HepG2 (cell line): ENCODE results near the gene PIGX. TPM values are rescaled to one million over a fixed set of nuclear protein-coding genes. Genes with fewer than 3 reads are reported as not detected.

ENCODE experiments used
- ATAC-seq: fragments of 200-7000 bp; cut with Tn5 transposase; 3 replicates; pipeline ENCODE4 v1.9.1; 2020; ENCODE audit warnings: mild to moderate bottlenecking, moderate library complexity
- BruUV-seq: library from RNA; stranded (reverse); fragments of 400-500 nt; replicated peaks from 2 replicates; lab custom pipeline; 2021; lab: Mats Ljungman, UMichigan
- CTCF ChIA-PET: fragments of 300-600 bp; formaldehyde crosslinking; extraction: SDS; loops from one replicate; lab custom pipeline; 2021; ENCODE audit warnings: low total read pairs, inconsistent platforms, low intra/inter-chr PET ratio; lab: Yijun Ruan, JAX
- POLR2A ChIA-PET: fragments of 350-600 bp; sonication (Branson Sonifier 250); formaldehyde crosslinking; loops from one replicate; lab custom pipeline; 2020; ENCODE audit warnings: antibody characterized with exemption, inconsistent platforms; lab: Yijun Ruan, JAX
- DNase-seq: peaks from one replicate; pipeline ENCODE4 v3.0.0-alpha.2; 2015; ENCODE audit warnings: low spot score
- FAIRE-seq: peaks from 3 replicates; lab custom pipeline; 2011; peaks lifted over from hg19 to GRCh38; lab: Jason Lieb, UNC
- H2AFZ ChIP-seq: one replicate; pipeline ENCODE4 v1.6.1; 2011; ENCODE audit warnings: low read length, inconsistent platforms
- H3K27ac ChIP-seq: fragments of 300-600 bp; 3 replicates; pipeline ENCODE4 v1.8.0; 2011; ENCODE audit warnings: mixed run types, mild to moderate bottlenecking, mixed read lengths, low read length, inconsistent platforms; ENCODE audit not compliant: insufficient read depth; ENCODE audit errors: extremely low read length
- H3K27me3 ChIP-seq, 2 experiments: fragments of 200-600 bp in 1 of 2; 2 replicates in 1 of 2; 3 replicates in 1 of 2; pipeline versions ENCODE4 v1.6.0 to v1.8.0; 2011; ENCODE audit warnings: low read length in 2 of 2, mild to moderate bottlenecking in 2 of 2, moderate library complexity in 2 of 2, inconsistent platforms in 1 of 2; ENCODE audit not compliant: insufficient read depth in 2 of 2, control insufficient read depth in 1 of 2
- H3K36me3 ChIP-seq, 2 experiments: fragments of 200-600 bp in 1 of 2; replicated peaks in 1 of 2; 2 replicates in 1 of 2; 3 replicates in 1 of 2; pipeline versions ENCODE4 v1.5.1 to v1.8.0; 2011; ENCODE audit warnings: low read length in 2 of 2, inconsistent platforms in 1 of 2; ENCODE audit not compliant: insufficient read depth in 2 of 2, control insufficient read depth in 1 of 2
- H3K4me1 ChIP-seq: 2 replicates; pipeline ENCODE4 v1.5.1; 2012; ENCODE audit warnings: low read length, inconsistent platforms; ENCODE audit not compliant: insufficient read depth
- H3K4me2 ChIP-seq: 2 replicates; pipeline ENCODE4 v1.6.0; 2011; ENCODE audit warnings: low read depth, low read length, inconsistent platforms
- H3K4me3 ChIP-seq, 3 experiments: fragments of 200-600 bp in 1 of 3; sonication (generic), shearing (Covaris generic) in 1 of 3; replicated peaks in 1 of 3; 2 replicates each; pipeline ENCODE4 v1.5.1; 2011 to 2016; ENCODE audit warnings: low read length in 3 of 3, inconsistent platforms in 2 of 3, low read depth in 2 of 3, mild to moderate bottlenecking in 2 of 3, control low read depth in 1 of 3, mixed read lengths in 1 of 3; ENCODE audit not compliant: insufficient read depth in 1 of 3
- H3K79me2 ChIP-seq: one replicate; pipeline ENCODE4 v1.6.1; 2011; ENCODE audit warnings: low read length, inconsistent platforms; ENCODE audit not compliant: insufficient read depth
- H3K9ac ChIP-seq: 2 replicates; pipeline ENCODE4 v1.6.0; 2011; ENCODE audit warnings: mild to moderate bottlenecking, low read depth, low read length, inconsistent platforms; ENCODE audit not compliant: insufficient read depth
- H3K9me3 ChIP-seq: 2 replicates; pipeline ENCODE4 v1.5.1; 2012; ENCODE audit warnings: mild to moderate bottlenecking, low read length
- H4K20me1 ChIP-seq: 2 replicates; pipeline ENCODE4 v1.6.0; 2011; ENCODE audit warnings: inconsistent platforms, mild to moderate bottlenecking, low read length, moderate library complexity; ENCODE audit not compliant: insufficient read depth
- CREB1 ChIP-seq, 2 experiments: fragments of 450-650 bp in 1 of 2; IDR thresholded peaks; 2 replicates each; pipeline ENCODE4 v1.6.1; 2016 to 2017; ENCODE audit warnings: control low read depth in 1 of 2, mild to moderate bottlenecking in 1 of 2, missing compliant biosample characterization in 1 of 2, missing genetic modification characterization in 1 of 2
- FOXP1 ChIP-seq, 2 experiments: fragments of 450-650 bp in 1 of 2; IDR thresholded peaks; 2 replicates each; pipeline ENCODE4 v1.6.1; 2017 to 2018; ENCODE audit warnings: antibody characterized with exemption in 1 of 2
- RFX1 ChIP-seq: fragments of 450-650 bp; IDR thresholded peaks from 2 replicates; pipeline ENCODE4 v1.6.1; 2017
- SOX13 ChIP-seq, 3 experiments: fragments of 450-650 bp in 1 of 3; sonication (generic) in 1 of 3; formaldehyde crosslinking in 1 of 3; IDR thresholded peaks in 2 of 3; conservative IDR thresholded peaks in 1 of 3; 2 replicates each; pipeline versions ENCODE4 v1.5.0 to v1.6.1; 2016 to 2020; ENCODE audit warnings: antibody characterized with exemption in 1 of 3, mild to moderate bottlenecking in 1 of 3, missing compliant biosample characterization in 1 of 3, missing genetic modification reagents in 1 of 3, moderate library complexity in 1 of 3
- SOX5 ChIP-seq: IDR thresholded peaks from 2 replicates; pipeline ENCODE4 v1.6.1; 2016; ENCODE audit warnings: borderline replicate concordance
- SOX6 ChIP-seq, 2 experiments: fragments of 450-650 bp in 1 of 2; sonication (generic) in 1 of 2; formaldehyde crosslinking in 1 of 2; IDR thresholded peaks; 2 replicates each; pipeline versions ENCODE4 v1.4.0 to v1.6.1; 2017 to 2020; ENCODE audit warnings: antibody characterized with exemption in 1 of 2, mild to moderate bottlenecking in 1 of 2, missing genetic modification reagents in 1 of 2
- WIZ ChIP-seq: sonication (generic); formaldehyde crosslinking; IDR thresholded peaks from 2 replicates; pipeline ENCODE4 v1.5.1; 2020; ENCODE audit warnings: mild to moderate bottlenecking, missing genetic modification reagents
- ZFP82 ChIP-seq: sonication (generic); formaldehyde crosslinking; IDR thresholded peaks from 2 replicates; pipeline ENCODE4 v1.5.1; 2020; ENCODE audit warnings: mild to moderate bottlenecking, missing genetic modification reagents, borderline replicate concordance
- ZNF234 ChIP-seq: sonication (generic); formaldehyde crosslinking; conservative IDR thresholded peaks from 2 replicates; pipeline ENCODE4 v1.5.1; 2020; ENCODE audit warnings: mild to moderate bottlenecking, missing genetic modification reagents
- ZNF296 ChIP-seq: sonication (generic); formaldehyde crosslinking; conservative IDR thresholded peaks from 2 replicates; pipeline ENCODE4 v1.5.0; 2020; ENCODE audit warnings: mild to moderate bottlenecking, missing genetic modification reagents
- ZSCAN29 ChIP-seq: sonication (generic); formaldehyde crosslinking; conservative IDR thresholded peaks from 2 replicates; pipeline ENCODE4 v1.4.0; 2020; ENCODE audit warnings: mild to moderate bottlenecking, missing genetic modification reagents
- WGBS: methylation state at CpG from one replicate; pipeline ENCODE4 v1.1.6; 2017; ENCODE audit warnings: low lambda C conversion rate; 5-methylcytosine and 5-hydroxymethylcytosine counted together
- in situ Hi-C: cut with HindIII; loops from 2 replicates; pipeline ENCODE4 v1.10.0; 2017; ENCODE audit warnings: low pct_unique_long_range_greater_than_20kb; ENCODE audit not compliant: extremely low pct_ligation_motif_present
- intact Hi-C: fragments of 100-400 bp; cut with micrococcal nuclease; formaldehyde crosslinking; loops from one replicate; pipeline ENCODE4 v1.10.0; 2022; ENCODE audit not compliant: unreplicated experiment
- polyA plus RNA-seq, 8 experiments: library from polyadenylated mRNA; depleted of rRNA in 3 of 8; stranded (reverse) in 7 of 8; unstranded in 1 of 8; fragments of >200 nt; fragmentation: Illumina TruSeq in 4 of 8; extraction: Trizol in 4 of 8; gene quantifications; 2 replicates each; pipeline versions ENCODE4 v1.2.1 to v1.2.3, GENCODE V29; 2011 to 2016; ENCODE audit warnings: low read depth in 4 of 8, missing spikeins in 1 of 8, mixed read lengths in 1 of 8; ENCODE audit not compliant: insufficient read depth in 1 of 8
- total RNA-seq, 5 experiments: library from RNA; depleted of rRNA; stranded (reverse); fragments of >200 nt; fragmentation: Illumina TruSeq; extraction: Trizol; gene quantifications; 2 replicates each; pipeline ENCODE4 v1.2.3, GENCODE V29; 2016; ENCODE audit warnings: low read depth in 1 of 5
- TF ChIP-seq, protein P1 (sequence below): sonication (generic); formaldehyde crosslinking; conservative IDR thresholded peaks from 2 replicates; pipeline ENCODE4 v1.4.0; 2020; ENCODE audit warnings: missing genetic modification reagents

PIGX gene
- total and polyA plus RNA-seq, 2 of the 13 experiments (the other 11 are each of a cell fraction or from before 2014, with no cell fraction given), result 13.2 to 21.3 TPM

DNA sequence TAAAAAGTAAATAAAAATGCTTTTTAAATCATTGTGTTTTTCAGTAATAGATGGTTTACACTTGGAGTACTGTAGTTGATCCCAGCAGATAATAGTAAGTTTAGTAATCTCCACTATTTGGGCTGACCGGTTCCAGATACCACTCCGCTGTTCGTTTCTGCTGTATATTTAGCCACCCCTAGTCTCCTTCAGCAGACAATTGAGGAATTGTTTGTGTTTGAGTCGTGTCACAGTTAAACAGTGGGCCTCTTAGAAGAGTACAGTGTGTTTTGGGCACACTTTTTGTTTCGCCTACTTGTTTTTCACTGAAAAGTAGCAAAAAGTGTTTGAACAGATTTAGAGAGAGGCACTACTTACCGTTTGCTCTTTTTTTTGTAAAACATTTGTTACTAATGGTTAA is 60.7 kb downstream of the PIGX start:
- in situ Hi-C loops, result no loop called here
- Histone ChIP-seq H4K20me1 (peaks cover 22% of the 10 kb centered on the region; the same call in 1 of the 2 replicates), H3K4me3 (peak overlapping the region in 1 of 3 experiments; percentile 0; a peak in 1 of 6 replicates), H3K4me2 (peak overlapping the region; percentile 58), H3K79me2 (peaks cover 89% of the 10 kb centered on the region), H3K27ac (peak overlapping the region; percentile 60), H3K27me3 (no peaks in the 10 kb centered on the region), H3K36me3 (peaks cover 0 to 1% of the 10 kb centered on the region in 2 experiments; a peak in 1 of 5 replicates), H2AFZ (no peak overlapping the region), H3K9ac (0 out of 2 replicates have a peak overlapping the region, but pooled peaks have one; percentile 27), H3K9me3 (no peaks in the 10 kb centered on the region), H3K4me1 (peaks cover 47% of the 10 kb centered on the region)
- TF ChIP-seq WIZ, result no peak
- peak; percentile 33; the same call in 1 of the 2 replicates for TF ChIP-seq SOX5
- TF ChIP-seq ZFP82, result no peak
- no peak for TF ChIP-seq ZSCAN29 (CRISPR knock-in tag)
- TF ChIP-seq, protein P1, sequence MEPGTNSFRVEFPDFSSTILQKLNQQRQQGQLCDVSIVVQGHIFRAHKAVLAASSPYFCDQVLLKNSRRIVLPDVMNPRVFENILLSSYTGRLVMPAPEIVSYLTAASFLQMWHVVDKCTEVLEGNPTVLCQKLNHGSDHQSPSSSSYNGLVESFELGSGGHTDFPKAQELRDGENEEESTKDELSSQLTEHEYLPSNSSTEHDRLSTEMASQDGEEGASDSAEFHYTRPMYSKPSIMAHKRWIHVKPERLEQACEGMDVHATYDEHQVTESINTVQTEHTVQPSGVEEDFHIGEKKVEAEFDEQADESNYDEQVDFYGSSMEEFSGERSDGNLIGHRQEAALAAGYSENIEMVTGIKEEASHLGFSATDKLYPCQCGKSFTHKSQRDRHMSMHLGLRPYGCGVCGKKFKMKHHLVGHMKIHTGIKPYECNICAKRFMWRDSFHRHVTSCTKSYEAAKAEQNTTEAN, result peak; percentile 63; the same call in 1 of the 2 replicates
- no peak for TF ChIP-seq RFX1
- no peak for TF ChIP-seq ZNF234
- TF ChIP-seq CREB1 (IDR thresholded peaks at IDR 0.05), result no peak
- 0 out of 2 replicates have a peak, but pooled peaks have one; percentile 24 for TF ChIP-seq CREB1 (CRISPR knock-in tag; IDR thresholded peaks at IDR 0.05)
- TF ChIP-seq SOX13 (IDR thresholded peaks at IDR 0.05), result no peak
- peak in 1 of 2 experiments; percentile 62; a peak in 2 of 4 replicates for TF ChIP-seq SOX13 (CRISPR knock-in tag; conservative IDR thresholded peaks at IDR 0.05 in 1 of 2, IDR thresholded peaks at IDR 0.05 in 1 of 2)
- TF ChIP-seq ZNF296 (CRISPR knock-in tag), result no peak
- no peak for TF ChIP-seq FOXP1 (IDR thresholded peaks at IDR 0.05)
- 0 out of 2 replicates have a peak, but pooled peaks have one; percentile 11 for TF ChIP-seq FOXP1 (CRISPR knock-in tag; IDR thresholded peaks at IDR 0.05)
- TF ChIP-seq SOX6 (IDR thresholded peaks at IDR 0.05), result no peak
- peak; percentile 68 for TF ChIP-seq SOX6 (CRISPR knock-in tag; IDR thresholded peaks at IDR 0.05)
- no TSS peak for BruUV-seq
- CTCF ChIA-PET, result no interaction called here
- peak; percentile 36 for DNase-seq
- WGBS, result 38% methylated on average over 6 of the region's 6 CpGs
- ATAC-seq, result peak; percentile 59
- POLR2A ChIA-PET, result no interaction called here
- no peak for FAIRE-seq
- intact Hi-C loops, result no loop called here
